GM20000 (cell line): ENCODE measurements around the gene STIP1.
"Not testable (repeated sequence)": the region's sequence is repeated elsewhere in the genome, so short reads cannot be mapped to it uniquely, and the experiment has no call there.

ENCODE experiments used
- DNase-seq: peaks from one replicate; pipeline ENCODE4 v3.0.0; 2012; ENCODE audit warnings: low spot score
- TF ChIP-seq, protein P1 (sequence below): IDR thresholded peaks from 2 replicates; pipeline ENCODE4 v1.5.1; 2012; ENCODE audit warnings: mild to moderate bottlenecking, control low read depth; ENCODE audit errors: extremely low read depth, missing control alignments

The STIP1 gene

GRCh38 chr11:64245797-64246620, 60.0 kb downstream of the STIP1 start:
- TF ChIP-seq, protein P1, sequence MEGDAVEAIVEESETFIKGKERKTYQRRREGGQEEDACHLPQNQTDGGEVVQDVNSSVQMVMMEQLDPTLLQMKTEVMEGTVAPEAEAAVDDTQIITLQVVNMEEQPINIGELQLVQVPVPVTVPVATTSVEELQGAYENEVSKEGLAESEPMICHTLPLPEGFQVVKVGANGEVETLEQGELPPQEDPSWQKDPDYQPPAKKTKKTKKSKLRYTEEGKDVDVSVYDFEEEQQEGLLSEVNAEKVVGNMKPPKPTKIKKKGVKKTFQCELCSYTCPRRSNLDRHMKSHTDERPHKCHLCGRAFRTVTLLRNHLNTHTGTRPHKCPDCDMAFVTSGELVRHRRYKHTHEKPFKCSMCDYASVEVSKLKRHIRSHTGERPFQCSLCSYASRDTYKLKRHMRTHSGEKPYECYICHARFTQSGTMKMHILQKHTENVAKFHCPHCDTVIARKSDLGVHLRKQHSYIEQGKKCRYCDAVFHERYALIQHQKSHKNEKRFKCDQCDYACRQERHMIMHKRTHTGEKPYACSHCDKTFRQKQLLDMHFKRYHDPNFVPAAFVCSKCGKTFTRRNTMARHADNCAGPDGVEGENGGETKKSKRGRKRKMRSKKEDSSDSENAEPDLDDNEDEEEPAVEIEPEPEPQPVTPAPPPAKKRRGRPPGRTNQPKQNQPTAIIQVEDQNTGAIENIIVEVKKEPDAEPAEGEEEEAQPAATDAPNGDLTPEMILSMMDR, result no peak
- no peak for DNase-seq

DNA sequence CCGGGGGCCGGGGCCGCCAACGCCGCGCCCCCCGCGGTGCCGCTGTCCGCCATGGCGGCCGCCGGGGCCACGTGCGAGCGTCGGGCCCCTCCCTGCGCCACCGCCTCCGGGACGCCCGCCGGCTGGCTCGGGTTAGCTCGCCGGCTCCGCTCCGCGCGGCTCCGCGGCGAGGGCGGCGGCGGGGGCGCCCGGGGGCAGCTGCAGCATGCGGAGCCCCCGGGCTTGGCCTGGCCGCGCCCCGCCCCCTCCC, 60.6 kb downstream of the STIP1 start:
- not testable (repeated sequence) for DNase-seq

DNA sequence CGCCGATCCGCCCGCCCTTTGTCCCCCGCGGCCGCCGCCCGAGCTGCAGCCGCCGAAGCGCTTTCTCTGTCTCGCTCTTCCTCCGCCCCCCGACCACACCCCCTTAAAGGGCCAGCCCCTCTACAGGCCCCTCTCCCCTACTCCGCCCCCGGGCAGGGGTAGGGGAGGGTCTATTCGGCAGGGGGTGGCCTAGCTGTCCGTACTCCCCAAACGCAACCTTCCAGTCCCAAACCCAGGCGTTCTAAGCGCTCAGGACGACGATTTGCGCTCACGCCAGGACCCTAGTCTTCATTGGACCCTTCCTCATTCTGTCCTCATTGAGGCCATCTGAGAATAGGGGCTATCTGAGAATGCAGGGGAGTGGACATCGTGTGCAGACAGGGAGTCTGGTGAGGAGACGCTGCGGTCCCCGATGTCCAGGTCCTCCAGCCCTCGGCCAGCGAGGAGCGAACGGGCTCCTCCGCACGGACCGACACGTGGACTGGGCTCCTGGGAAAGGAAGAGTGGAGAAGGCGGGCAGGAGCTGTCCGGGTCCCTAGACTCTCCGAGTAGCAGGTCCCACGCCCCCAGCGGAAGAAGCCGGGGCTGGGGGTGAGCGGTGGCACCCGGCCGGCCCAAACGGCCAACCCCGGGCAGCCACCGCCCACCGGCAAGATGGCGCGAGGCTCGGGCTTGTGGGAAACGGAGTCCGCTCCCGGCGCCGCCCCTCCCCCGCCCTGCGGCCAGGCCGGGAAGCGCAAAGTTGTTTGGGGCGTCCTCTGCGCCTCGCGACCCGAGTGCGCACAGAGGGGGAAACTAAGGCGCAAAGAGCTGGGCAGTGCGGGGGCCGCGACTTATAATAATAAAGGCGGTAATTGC, 61.1 kb downstream of the STIP1 start, which contains the start of gene PPP1R14B:
TSS of gene PPP1R14B (minus strand) at position 73 of the 858 bp plus-strand sequence. CDS start 270 bp downstream, outside the sequence.
- TF ChIP-seq, protein P1, result no peak
- peak; percentile 91 for DNase-seq

GRCh38 chr11:64247729-64248531, 62.0 kb downstream of the STIP1 start:
- TF ChIP-seq, protein P1, result no peak

DNA sequence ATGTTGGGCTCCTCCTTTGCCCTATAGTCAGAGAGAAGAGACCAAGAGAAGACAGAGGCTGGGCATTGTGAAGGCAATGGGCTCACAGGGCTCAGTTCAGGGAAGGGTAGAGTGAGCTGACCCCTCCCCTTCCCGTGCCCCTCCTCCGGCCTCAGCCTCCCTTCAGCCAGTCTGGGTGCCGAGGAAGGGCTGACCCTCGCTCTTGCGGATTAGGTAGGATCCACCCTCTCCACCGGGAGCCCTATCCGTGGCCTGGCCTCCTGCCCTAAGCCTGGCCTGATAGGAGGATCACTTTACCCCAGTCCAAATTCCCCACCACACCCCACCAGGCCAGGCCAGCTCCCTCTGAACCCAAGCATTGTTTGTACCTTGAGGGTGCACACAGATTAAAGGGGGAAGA, 62.6 kb downstream of the STIP1 start:
- no peak for DNase-seq
- TF ChIP-seq, protein P1, result no peak

More at GRCh38 chr11:64247729-64248531, 62.0 kb downstream of the STIP1 start:
- DNase-seq, result no peak

DNA sequence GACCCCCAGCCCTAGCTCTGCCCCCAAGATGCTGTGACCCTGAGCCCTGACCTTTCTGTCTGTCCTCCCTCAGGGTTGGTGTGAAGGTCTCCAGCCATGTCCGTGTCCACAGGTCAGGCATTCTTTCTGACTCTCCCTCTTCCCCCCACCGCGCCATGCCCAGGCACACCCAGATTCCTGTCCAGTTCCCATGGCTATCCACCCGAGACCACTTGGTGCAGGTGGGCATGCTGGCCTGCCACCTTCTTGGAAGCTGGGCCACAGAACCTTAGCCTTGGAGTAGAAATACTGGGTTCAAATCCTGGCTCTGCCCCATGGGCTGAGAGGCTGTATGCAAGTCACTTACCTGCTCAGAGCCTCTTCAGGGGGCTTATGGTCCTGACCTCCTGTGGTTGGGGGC, 63.1 kb downstream of the STIP1 start:
- no peak for DNase-seq
- TF ChIP-seq, protein P1, result no peak

DNA sequence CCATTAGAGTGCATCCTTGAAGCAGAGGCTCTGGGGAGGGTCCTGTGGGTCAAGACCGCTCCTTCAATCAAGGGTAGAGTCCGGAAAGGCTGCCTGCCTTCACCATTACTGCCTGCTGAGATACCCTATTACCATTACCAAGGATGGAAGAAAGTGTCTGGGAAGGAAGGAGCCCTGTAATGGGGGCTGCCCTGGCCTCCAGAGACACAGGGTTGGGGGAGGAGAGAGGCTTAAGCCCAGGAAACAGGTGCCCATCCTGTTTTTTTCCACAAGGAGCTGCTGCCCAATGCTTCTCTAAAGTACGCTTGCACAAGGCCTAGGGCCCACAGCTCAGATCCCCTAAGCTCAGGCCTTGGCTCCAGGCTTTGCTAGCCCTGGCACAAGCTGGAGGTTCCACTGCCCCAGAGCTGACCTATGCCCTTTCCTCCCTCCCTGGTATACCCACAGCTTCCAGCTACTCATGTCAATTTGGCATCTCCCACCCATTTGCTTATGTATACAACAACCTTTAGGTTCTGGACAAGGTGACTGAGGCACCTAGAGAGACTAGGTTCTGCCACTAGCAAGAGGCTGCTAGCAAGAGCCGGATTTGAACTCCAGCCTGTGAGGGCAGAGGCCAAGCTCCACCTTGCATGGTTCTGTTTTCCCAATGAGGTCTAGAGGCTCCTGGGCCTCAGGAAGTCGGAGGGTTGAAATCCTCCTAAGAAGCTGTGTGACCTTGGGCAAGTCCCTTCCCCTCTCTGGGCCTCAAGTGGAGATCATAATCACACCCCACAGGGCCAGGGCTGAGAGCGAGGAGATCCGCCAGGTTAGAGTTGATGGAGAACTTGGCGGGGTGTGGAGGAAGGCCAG, 63.8 kb downstream of the STIP1 start:
- no peak for DNase-seq
- TF ChIP-seq, protein P1, result no peak
